Left ventricle myocardium superior (tissue), 1 donor: ENCODE results near the gene SMCO4. TPM values are rescaled to one million over a fixed set of nuclear protein-coding genes. Genes with fewer than 3 reads are reported as not detected.
"Not testable (repeated sequence)": the region's sequence is repeated elsewhere in the genome, so short reads cannot be mapped to it uniquely, and the experiment has no call there.

Experiments
- ATAC-seq: fragments of 200-7000 bp; cut with Tn5 transposase; one replicate; pipeline ENCODE4 v1.9.1; 2020; ENCODE audit warnings: mild to moderate bottlenecking, moderate library complexity
- DNase-seq: peaks from one replicate; pipeline ENCODE4 v3.0.0-alpha.2; 2020
- intact Hi-C: fragments of 100-400 bp; cut with micrococcal nuclease; formaldehyde crosslinking; loops from one replicate; pipeline ENCODE4 v1.11.0; 2022
- total RNA-seq: library from RNA; stranded (reverse); fragmentation: NEBNext Ultra II Directional; extraction: Animal tissue kit (Norgen Biotek cat#: 25700); gene quantifications from one replicate; pipeline ENCODE4 v1.2.1, GENCODE V29; 2021
- donor health status: DM: no; HTN: yes; CAD: no; lungs with severe emphysema.

Gene SMCO4
- total RNA-seq, 1 donor from 2014 or later: 50.7 TPM

- no peak for DNase-seq
- intact Hi-C loops: no loop called here
- ATAC-seq: no peak
Measured at GRCh38 chr11:93489841-93490240, 53.4 kb downstream of the SMCO4 start.

DNA sequence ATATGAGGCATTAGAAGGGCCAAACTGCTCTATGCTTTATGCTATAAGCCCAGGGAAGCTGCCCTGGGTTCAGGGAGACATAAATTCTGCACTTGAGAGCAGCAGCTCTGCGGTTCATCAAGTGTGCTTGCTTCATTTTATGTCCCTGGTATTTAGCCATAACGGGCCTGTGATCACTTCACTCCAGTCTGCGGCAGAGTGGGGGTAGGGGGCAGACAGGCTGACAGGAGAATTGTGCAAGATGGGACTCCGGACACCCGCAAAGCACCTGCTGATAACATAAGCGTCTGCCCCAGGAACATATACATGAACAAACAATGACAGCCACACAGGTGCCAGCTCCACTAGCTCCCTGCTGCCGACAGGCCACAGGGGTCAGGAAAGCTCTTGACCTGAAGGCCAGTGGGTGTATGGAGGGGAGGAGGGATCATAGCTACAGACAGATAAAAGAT is 56.1 kb downstream of the SMCO4 start:
- intact Hi-C loops: no loop called here
- ATAC-seq (peak; percentile 58), DNase-seq (no peak)

DNA sequence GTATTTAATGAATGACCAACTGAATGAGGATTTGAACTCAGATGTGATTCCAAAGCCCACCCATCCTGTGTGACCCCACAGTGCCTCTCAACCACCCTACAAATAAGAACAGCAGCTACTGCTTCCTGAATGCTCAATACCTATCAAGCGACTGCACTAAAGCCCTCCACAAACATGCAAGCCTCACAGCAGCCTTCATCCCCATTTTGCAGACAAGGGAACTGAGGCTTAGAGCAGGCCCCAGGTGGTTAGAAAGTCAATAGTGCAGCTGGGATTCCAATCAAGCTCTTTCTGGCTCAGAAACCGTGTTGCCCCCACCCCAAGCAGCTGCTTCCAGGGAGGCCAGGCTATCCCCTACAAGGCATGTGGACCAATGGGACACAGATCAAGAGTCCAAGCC is 57.2 kb downstream of the SMCO4 start:
- intact Hi-C loops: no loop called here
- no peak for DNase-seq
- no peak for ATAC-seq

DNA sequence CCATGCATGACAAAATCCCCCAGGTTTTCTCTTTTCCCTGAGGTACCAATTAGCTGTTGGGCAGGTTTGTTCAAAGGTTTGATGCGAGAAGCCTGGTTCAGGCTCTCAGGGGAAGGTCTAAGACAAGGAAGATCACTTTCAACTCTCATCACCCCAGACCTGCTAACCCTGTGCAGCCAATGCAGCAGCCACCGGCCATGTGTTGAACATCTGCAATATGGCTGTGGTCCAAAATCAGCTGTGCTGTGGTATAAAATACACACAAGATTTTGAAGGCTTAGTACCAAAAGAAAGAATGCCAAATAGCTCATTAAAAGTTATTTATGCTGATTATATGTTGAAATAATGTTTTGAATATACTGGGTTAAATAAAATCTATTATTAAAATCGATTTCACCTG is 58.5 kb downstream of the SMCO4 start:
- ATAC-seq (peak; percentile 29), DNase-seq (no peak)

GRCh38 chr11:93482556-93482955 is 60.6 kb downstream of the SMCO4 start:
- ATAC-seq: no peak

More for the DNA sequence above, 58.5 kb downstream of the SMCO4 start:
- intact Hi-C loops: no loop called here

GRCh38 chr11:93481696-93482095 is 61.5 kb downstream of the SMCO4 start:
- ATAC-seq (peak; percentile 72), DNase-seq (peak; percentile 45)
- intact Hi-C loops: no loop called here

More at GRCh38 chr11:93482556-93482955, 60.6 kb downstream of the SMCO4 start:
- DNase-seq: no peak
- intact Hi-C loops: no loop called here

DNA sequence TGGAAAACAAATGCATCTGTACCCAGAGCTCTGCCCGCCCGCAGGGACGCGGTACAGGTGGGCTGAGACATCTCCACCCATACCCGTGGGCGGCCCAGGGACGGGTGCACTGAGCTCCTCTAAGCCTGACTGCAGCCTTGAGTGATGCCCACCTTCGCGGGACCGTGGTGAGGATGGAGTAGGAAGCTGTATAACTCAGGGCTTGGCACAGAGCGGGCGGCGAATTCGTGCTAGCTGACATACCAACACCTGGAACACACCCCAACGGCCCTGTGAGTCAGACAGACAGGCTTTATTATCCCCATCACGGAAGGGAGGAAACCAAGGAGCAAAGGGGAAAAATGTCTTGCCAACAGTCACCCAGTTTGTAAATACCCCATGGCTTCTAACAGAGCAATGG is 61.9 kb downstream of the SMCO4 start:
- ATAC-seq: no peak
- DNase-seq: no peak
- intact Hi-C loops: no loop called here

- DNase-seq (no peak), ATAC-seq (no peak)
- intact Hi-C loops: no loop called here
Measured at GRCh38 chr11:93480756-93481155, 62.4 kb downstream of the SMCO4 start.

GRCh38 chr11:93480256-93480655 is 62.9 kb downstream of the SMCO4 start:
- intact Hi-C loops: no loop called here
- no peak for ATAC-seq
- DNase-seq: no peak

DNA sequence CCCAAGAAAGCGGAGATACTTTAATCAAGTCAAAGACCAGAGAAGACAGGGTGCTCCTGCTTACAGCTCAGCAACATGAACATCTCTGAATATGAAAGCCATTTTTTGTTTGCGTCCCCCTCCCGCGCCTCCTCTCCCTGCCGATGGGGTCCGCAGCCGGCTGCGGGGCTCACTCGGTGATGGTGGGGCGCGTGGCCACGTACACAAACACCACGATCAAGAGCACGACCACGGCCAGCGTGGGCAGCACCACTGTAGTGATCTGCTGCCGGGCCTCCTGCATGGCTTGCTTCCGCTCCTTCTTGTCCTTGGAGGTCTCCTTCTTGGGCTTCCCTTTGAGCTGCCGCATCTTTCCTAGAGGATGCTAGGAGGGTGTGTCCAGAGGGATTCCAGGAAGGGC is 64.3 kb downstream of the SMCO4 start:
- intact Hi-C loops: no loop called here
- ATAC-seq: no peak
- DNase-seq: no peak

DNA sequence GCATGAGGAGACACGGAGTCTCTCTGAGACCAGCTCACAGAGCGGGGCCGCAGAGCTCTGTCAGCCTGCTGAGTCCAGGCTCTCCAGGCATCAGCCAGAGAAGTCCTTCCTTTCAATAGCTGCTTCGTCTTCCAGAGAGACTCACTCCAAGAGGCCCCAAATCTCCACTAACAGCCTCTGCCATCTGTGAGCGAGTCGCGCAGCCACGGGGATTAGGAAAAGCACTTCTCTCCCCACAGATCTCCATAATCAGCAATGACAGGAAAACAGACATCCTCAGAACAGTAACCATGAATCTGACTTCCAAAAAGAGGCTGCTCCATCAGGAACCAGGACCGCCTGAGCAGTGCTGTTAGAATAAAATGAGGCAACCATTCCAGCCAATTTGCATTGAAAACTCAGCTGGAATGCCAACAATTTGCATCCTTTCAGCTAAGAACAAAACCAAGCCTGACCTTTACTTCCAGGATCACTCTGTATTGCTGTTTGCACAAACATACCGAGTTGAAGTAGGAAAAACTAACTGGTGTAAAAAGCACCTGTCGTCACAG is 65.4 kb downstream of the SMCO4 start:
- DNase-seq (no peak), ATAC-seq (peak; percentile 18)

GRCh38 chr11:93476796-93477195 is 66.4 kb downstream of the SMCO4 start:
- intact Hi-C loops: no loop called here
- ATAC-seq (no peak), DNase-seq (no peak)

More for the DNA sequence above, 65.4 kb downstream of the SMCO4 start:
- intact Hi-C loops: no loop called here

DNA sequence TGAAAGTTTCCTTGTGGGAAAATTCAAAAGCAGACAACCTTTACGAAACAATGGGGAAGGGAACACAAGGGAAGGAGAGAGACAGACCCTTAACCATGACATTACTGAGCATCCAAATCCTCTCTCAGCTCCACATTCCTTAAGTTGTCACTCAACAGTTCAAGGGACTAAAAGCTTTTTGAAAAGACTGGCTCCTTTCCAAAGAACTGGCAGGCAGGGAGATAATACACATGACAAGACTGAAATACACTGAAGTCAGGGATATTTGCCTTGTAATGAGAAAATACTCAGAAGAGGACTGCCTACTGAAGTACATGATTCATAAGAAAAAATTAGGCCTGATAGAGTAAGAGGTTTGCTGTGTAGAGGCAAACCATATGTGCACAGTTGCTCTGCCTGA is 69.1 kb downstream of the SMCO4 start:
- DNase-seq (no peak), ATAC-seq (no peak)
- intact Hi-C loops: no loop called here

DNA sequence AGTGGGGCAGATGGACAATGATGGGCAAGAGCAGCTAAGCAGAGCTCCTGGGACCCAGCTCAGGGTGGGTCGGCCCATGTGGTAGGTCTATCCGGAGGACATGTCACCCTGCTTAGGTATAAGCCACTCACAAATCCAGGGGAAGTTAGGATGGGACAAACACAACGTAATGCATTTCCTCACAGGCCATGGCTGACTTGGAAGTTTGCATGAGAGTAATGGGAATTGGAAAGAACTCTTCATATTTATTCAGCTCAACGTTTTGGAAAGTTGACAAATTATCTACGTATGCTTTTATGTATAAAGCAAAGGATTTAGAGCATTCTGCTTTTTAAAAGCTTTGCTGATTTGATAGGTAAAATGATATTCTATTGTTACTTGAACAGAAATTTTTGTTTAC is 74.9 kb downstream of the SMCO4 start:
- ATAC-seq (no peak), DNase-seq (no peak)
- intact Hi-C loops: no loop called here

DNA sequence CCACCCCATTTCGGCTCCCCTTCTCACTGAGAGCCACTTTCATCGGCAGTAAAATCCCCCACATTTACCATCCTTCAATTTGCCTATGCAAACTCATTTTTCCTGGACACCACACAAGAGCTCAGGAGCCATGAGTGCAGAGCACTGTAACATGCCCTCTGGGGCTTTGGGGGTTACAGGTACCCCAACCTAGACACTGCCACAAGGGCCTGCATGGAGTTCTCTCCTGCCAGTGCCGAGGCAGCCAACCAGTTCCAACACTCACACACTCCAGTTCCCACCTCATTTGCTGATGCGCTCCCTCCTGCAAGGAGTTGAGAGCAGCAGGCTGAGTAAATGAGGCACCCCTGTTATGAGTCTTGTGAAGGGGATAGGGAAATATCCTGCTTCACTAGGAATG is 76.1 kb downstream of the SMCO4 start:
- intact Hi-C loops: no loop called here
- DNase-seq (no peak), ATAC-seq (no peak)

- ATAC-seq (no peak), DNase-seq (no peak)
- intact Hi-C loops: no loop called here
Measured at GRCh38 chr11:93464927-93465540, 78.2 kb downstream of the SMCO4 start.

- ATAC-seq, DNase-seq, intact Hi-C loops: not testable (repeated sequence)
Measured at GRCh38 chr11:93463666-93464065, 79.5 kb downstream of the SMCO4 start.

- no peak for DNase-seq
- intact Hi-C loops: no loop called here
- ATAC-seq: no peak
Measured at GRCh38 chr11:93458286-93458685, 84.9 kb downstream of the SMCO4 start.

DNA sequence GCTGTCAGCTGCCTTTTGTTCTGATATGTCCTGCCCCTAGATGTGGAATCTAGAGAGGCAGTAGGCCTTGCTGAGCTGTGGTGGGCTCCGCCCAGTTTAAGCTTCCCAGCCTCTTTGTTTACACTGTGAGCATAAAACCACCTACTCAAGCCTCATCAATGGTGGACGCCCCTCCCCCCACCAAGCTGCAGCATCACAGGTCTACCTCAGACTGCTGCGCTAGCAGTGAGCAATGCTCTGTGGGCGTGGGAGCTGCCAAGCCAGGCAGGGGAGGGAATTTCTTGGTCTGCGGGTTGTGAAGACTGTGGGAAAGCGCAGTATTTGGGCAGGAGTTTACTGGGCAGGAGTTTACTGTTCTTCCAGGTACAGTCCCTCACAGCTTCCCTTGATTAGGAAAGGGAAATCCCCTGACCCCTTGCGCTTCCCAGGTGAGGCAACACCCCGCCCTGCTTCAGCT is 98.5 kb downstream of the SMCO4 start:
- DNase-seq (no peak), ATAC-seq (no peak)
- intact Hi-C loops: no loop called here

GRCh38 chr11:93443232-93443631 is 100.0 kb downstream of the SMCO4 start:
- DNase-seq, intact Hi-C loops, ATAC-seq: not testable (repeated sequence)

GRCh38 chr11:93432247-93432646 is 110.9 kb downstream of the SMCO4 start:
- ATAC-seq (no peak), DNase-seq (no peak)
- intact Hi-C loops: no loop called here
